Activated CD4-positive, alpha-beta memory T cell treated with anti-CD3 and anti-CD28 coated beads for 36 hours (primary cell): ENCODE results near the gene FAM9C. TPM values are rescaled to one million over a fixed set of nuclear protein-coding genes. Genes with fewer than 3 reads are reported as not detected.
"Not testable (repeated sequence)": the region's sequence is repeated elsewhere in the genome, so short reads cannot be mapped to it uniquely, and the experiment has no call there.

ENCODE experiments used
- CTCF ChIA-PET: fragments of 350-600 bp; sonication (Branson Sonifier 250); formaldehyde crosslinking; loops from one replicate; lab custom pipeline; 2021; ENCODE audit warnings: antibody characterized with exemption, inconsistent platforms; lab: Charles Lee
- POLR2A ChIA-PET: fragments of 350-600 bp; sonication (Branson Sonifier 250); formaldehyde crosslinking; loops from one replicate; lab custom pipeline; 2021; ENCODE audit warnings: antibody characterized with exemption; lab: Charles Lee
- DNase-seq: peaks from one replicate; pipeline ENCODE4 v3.0.0-alpha.2; 2020
- H3K27ac Mint-ChIP-seq: one replicate; pipeline ENCODE4 v1.8.0; 2021; ENCODE audit warnings: mixed read lengths
- H3K27me3 Mint-ChIP-seq: one replicate; pipeline ENCODE4 v1.8.0; 2021; ENCODE audit warnings: mixed read lengths
- H3K36me3 Mint-ChIP-seq: one replicate; pipeline ENCODE4 v1.8.0; 2021; ENCODE audit warnings: mixed read lengths
- H3K4me1 Mint-ChIP-seq: one replicate; pipeline ENCODE4 v1.8.0; 2021; ENCODE audit warnings: low read depth, mixed read lengths
- H3K4me3 Mint-ChIP-seq: one replicate; pipeline ENCODE4 v1.8.0; 2021; ENCODE audit warnings: mild to moderate bottlenecking, mixed read lengths
- H3K9me3 Mint-ChIP-seq: one replicate; pipeline ENCODE4 v1.8.0; 2021; ENCODE audit warnings: mixed read lengths
- intact Hi-C: fragments of 100-400 bp; cut with micrococcal nuclease; formaldehyde crosslinking; loops from one replicate; pipeline ENCODE4 v1.15.1; 2023
- total RNA-seq, 2 experiments: library from RNA; stranded (reverse); gene quantifications; one replicate each; pipeline ENCODE4 v1.2.3, GENCODE V29; 2021

Gene FAM9C
- total RNA-seq, 2 experiments from 2014 or later, result 0.05 TPM; not detected in 1

DNA sequence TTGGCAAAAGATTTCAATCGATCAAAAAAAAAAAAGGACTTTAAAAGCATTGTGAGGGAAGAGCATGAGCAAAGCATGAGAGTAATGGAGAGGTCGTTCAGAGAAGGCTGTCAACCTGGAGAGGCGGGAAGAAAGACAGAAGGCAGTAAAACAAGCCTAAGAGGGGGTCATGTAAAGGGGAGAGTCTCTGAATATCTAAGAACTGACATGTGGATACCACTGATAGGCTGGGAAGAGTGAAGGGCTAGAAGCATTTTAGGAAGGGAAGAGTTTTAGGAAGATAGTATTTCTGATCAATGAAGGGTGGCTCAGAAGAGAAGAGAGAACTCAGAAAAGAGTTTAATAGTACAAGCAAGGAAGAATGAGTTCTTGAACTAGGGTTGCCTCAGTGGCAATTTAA, 7.5 kb downstream of the FAM9C start:
- CTCF ChIA-PET, result no interaction called here
- Mint-ChIP-seq H3K27ac (no peak overlapping the region), H3K4me3 (no peak overlapping the region), H3K27me3 (no peaks in the 10 kb centered on the region), H3K4me1 (peaks cover 28% of the 10 kb centered on the region), H3K36me3 (no peaks in the 10 kb centered on the region), H3K9me3 (no peaks in the 10 kb centered on the region)
- intact Hi-C loops, result no loop called here
- POLR2A ChIA-PET, result no interaction called here
- DNase-seq, result no peak

DNA sequence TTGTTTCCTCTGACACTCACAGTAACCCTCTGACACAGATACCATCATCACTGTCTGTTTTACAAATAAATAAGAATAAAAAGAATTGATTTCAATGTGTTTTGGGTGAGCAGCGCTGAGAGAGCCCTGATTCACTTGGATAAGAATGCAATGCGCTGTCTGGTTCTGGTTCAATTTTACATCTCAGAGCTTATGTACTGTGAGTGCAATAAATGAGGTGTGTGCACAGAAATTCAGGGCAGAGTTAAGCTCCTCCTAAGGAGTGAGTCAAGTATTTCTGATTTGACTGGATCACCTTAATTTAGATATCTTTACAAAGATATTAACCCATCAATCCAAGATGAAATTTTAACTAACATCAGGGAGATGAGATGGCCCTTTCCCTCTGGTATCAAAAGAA, 11.2 kb downstream of the FAM9C start:
- DNase-seq, result no peak
- Mint-ChIP-seq H3K4me1 (peaks cover 53% of the 10 kb centered on the region), H3K36me3 (no peaks in the 10 kb centered on the region), H3K9me3 (no peaks in the 10 kb centered on the region), H3K27ac (no peak overlapping the region), H3K27me3 (no peaks in the 10 kb centered on the region), H3K4me3 (no peak overlapping the region)
- intact Hi-C loops, result no loop called here
- CTCF ChIA-PET, result no interaction called here
- POLR2A ChIA-PET, result no interaction called here

DNA sequence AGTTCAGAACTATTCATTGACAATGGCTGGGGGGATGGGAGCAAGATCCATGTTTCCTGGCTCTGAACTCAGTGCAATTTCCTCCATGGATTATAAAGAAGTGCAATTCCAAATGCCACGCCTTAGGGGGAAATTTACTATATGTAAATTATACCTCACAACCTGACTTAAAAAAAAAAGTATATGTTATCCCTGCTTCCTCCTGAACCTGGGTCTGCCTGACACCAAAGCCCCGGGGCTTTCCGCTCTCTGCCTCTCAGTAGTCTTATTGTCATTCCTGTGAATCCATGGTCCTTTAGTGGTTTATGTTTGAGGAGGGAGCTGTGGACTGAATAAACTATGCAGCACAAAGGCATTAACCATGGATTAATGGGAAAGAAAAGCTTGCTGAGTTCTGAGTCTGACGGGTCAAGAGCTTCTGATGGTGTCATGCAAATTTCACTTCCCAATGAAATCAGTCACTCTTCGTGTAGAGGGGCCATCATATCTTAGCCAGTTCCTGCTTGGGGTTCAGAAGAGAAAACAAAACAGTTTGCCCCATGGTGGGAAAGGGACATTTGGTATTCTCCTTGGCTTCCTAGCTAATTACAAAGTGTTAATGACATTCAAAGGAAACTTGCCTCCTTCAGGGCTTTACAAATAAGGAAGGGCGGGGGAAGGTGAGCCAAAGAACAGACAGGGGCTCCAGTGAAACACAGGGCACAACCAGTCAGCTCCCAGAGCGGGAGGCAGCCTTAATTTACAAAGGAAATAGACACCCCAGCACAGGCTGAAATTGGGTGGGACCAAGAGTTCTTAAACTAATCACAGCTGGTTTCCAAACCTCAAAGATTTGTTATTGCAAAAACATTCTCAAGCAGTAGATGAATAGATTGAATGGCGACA, 14.3 kb downstream of the FAM9C start:
- Mint-ChIP-seq H3K27ac (peak overlapping the region; percentile 81), H3K4me3 (peak overlapping the region; percentile 41), H3K4me1 (peaks cover 73% of the 10 kb centered on the region), H3K9me3 (no peaks in the 10 kb centered on the region), H3K27me3 (no peaks in the 10 kb centered on the region), H3K36me3 (no peaks in the 10 kb centered on the region)
- intact Hi-C loops, result loop anchor here (2.0 kb wide), 1 partner anchor 21 kb away; no protein-coding TSS in a partner anchor
- ChIA-PET CTCF (interaction anchor here (0.6 to 1.3 kb wide), 2 partner anchors 20 to 63 kb away, joined by 3 read pairs; no protein-coding TSS in a partner anchor), POLR2A (interaction anchor here (0.8 kb wide), 1 partner anchor 47 kb away, joined by 3 read pairs; no protein-coding TSS in a partner anchor)
- DNase-seq, result no peak

DNA sequence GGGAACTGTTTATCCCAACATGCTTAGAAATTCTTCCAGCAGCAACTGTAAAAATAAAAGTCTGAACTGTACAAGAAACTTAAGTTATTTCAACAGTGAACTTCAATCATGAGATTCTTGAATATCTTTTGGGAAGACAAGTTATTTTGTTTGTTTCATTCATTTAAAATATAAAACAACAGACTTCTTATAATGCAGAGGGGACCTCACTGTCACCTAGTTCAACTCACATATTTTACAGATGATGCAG, 14.9 kb downstream of the FAM9C start:
- Mint-ChIP-seq H3K9me3 (no peaks in the 10 kb centered on the region), H3K4me3 (no peak overlapping the region), H3K36me3 (no peaks in the 10 kb centered on the region), H3K27ac (peak overlapping the region; percentile 81), H3K27me3 (no peaks in the 10 kb centered on the region), H3K4me1 (peaks cover 77% of the 10 kb centered on the region)
- no peak for DNase-seq
- ChIA-PET CTCF (interaction anchor here (0.6 to 1.3 kb wide), 2 partner anchors 20 to 62 kb away, joined by 3 read pairs; no protein-coding TSS in a partner anchor), POLR2A (interaction anchor here (0.8 kb wide), 1 partner anchor 47 kb away, joined by 3 read pairs; no protein-coding TSS in a partner anchor)
- intact Hi-C loops, result loop anchor here (2.0 kb wide), 1 partner anchor 21 kb away; no protein-coding TSS in a partner anchor

DNA sequence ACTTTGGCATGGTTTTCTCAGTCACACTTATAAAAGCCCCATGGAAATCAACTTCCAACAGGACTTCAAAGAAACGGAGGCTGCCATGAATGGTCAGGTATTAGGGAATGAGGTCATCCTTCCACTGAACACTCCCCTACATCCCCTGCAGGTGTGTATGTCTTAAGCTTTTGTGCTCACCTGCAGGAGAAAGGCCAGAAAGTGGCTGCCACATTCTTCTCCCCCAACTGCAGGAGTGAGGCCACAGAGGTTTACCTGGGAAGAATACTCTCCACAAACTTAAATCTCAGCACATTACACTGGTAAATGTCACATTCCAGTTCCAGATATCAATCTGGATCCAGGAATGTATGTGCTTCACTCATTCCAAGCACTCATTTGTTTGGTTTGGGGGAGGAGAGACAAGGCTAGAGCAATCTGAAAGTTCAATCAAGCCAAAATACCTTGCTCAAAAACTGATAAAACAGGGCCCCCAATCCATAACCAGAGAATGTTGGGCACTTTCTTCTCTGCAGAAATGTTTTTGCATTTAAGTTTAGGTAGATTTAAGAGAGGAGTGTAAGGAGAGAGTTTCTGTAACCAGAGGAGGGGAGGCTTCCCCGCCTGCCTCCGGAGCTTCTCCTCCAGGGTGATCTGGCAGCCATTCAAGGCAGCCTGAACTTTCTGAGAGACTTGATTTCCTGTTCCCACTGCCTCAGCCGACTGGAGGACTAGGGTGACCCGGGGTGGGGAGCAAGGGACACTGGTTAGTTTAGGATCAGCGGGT, 15.4 kb downstream of the FAM9C start:
- Mint-ChIP-seq H3K4me1 (peaks cover 80% of the 10 kb centered on the region), H3K27ac (peak overlapping the region; percentile 81), H3K27me3 (no peaks in the 10 kb centered on the region), H3K4me3 (no peak overlapping the region), H3K9me3 (no peaks in the 10 kb centered on the region), H3K36me3 (no peaks in the 10 kb centered on the region)
- intact Hi-C loops, result loop anchor here (2.0 kb wide), 1 partner anchor 22 kb away; no protein-coding TSS in a partner anchor
- POLR2A ChIA-PET, result interaction anchor here (1.0 kb wide), 1 partner anchor 22 kb away, joined by 3 read pairs; no protein-coding TSS in a partner anchor
- DNase-seq, result peak; percentile 22
- CTCF ChIA-PET, result no interaction called here

DNA sequence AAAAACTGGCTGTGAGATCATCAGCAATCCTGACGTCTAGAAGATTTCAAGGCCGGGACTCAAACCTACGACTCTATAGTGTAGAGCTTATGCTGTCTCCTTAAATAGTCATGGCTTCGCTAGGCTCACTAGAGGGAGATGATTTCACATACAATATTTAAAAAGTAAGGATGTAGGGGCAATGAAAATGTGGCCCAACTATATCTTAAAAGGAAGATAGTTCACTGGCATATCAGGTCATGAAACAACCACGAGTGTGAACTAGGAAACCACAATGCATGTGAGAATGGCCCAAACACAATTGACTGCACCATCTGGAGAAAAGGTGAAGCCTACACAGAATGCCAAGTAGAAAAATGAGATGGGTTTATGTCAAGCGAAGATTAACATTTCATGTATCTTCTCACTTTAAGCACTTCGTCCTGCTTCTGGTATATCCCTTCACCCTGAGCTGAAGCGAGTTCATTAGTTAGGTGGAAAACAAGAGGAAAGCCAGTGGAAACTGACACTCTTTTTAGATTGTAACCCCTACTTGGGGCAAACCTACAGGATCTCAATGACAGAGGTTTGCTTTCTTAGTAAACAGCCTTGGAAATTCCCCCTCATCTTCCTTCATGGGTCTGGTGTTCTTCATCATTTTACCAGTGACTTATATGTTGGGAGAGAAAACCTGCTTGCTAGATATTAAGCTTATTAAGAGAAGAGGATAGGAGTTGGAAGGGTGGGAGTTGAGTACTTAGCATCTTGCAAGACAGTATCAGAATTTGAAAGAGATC, 17.4 kb downstream of the FAM9C start:
- intact Hi-C loops, result loop anchor here (1.0 to 2.0 kb wide), 3 partner anchors 49 to 76 kb away; no protein-coding TSS in a partner anchor
- Mint-ChIP-seq H3K4me1 (peaks cover 82% of the 10 kb centered on the region), H3K36me3 (no peaks in the 10 kb centered on the region), H3K27ac (peak overlapping the region; percentile 87), H3K4me3 (peak overlapping the region; percentile 23), H3K27me3 (no peaks in the 10 kb centered on the region), H3K9me3 (no peaks in the 10 kb centered on the region)
- DNase-seq, result no peak
- ChIA-PET CTCF (interaction anchor here (1.3 kb wide), 1 partner anchor 25 kb away, joined by 4 read pairs; no protein-coding TSS in a partner anchor), POLR2A (no interaction called here)

DNA sequence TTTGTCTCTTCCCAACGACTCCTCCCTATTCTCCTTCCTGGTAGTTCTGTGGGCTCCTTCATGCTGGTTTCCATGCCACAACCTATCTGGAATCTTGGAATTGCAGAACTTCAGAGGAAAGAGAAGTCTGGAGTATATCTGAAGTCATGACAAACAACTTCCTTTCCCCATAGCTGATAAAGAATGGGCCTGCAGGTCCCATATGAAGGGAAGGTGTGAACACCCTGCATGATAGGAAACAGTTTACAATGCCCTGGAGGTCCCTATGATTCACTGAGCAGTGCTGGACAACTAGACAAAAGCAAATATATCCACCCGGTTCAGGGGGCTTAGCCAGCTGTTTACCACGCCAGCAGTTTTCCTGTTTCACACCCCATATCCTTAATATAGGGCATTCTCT, 19.4 kb downstream of the FAM9C start:
- POLR2A ChIA-PET, result interaction anchor here (1.7 kb wide), 1 partner anchor 26 kb away, joined by 6 read pairs; no protein-coding TSS in a partner anchor
- Mint-ChIP-seq H3K4me3 (no peak overlapping the region), H3K36me3 (no peaks in the 10 kb centered on the region), H3K9me3 (no peaks in the 10 kb centered on the region), H3K27ac (peak overlapping the region; percentile 87), H3K27me3 (no peaks in the 10 kb centered on the region), H3K4me1 (peaks cover 70% of the 10 kb centered on the region)
- CTCF ChIA-PET, result no interaction called here
- no peak for DNase-seq
- intact Hi-C loops, result loop anchor here (1.0 kb wide), 1 partner anchor 11 kb away; no protein-coding TSS in a partner anchor

DNA sequence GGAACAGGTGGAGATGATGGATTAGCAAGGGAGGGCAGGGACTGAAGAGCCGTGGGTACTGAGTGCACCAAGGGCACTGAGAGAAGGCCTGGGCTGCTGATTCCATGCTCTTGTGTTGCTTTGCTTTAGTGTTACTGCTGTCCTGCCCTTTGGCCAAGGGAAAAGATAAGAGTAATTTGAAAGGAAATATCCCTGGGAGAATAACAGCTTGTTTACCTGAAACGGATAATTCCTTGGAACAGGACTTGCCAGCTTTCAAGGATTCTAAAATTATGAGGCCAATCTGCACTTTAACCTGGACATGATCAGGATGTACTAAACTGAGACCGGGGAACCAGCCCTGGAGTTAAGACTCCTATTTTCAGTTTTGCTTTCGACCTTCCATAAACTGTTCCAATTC, 20.4 kb downstream of the FAM9C start:
- ChIA-PET POLR2A (no interaction called here), CTCF (no interaction called here)
- no peak overlapping the region for H3K4me3 Mint-ChIP-seq
- peaks cover 62% of the 10 kb centered on the region for H3K4me1 Mint-ChIP-seq
- no peaks in the 10 kb centered on the region for H3K27me3 Mint-ChIP-seq
- DNase-seq, result no peak
- H3K9me3 Mint-ChIP-seq, result no peaks in the 10 kb centered on the region
- H3K27ac Mint-ChIP-seq, result no peak overlapping the region
- intact Hi-C loops, result no loop called here
- H3K36me3 Mint-ChIP-seq, result no peaks in the 10 kb centered on the region

DNA sequence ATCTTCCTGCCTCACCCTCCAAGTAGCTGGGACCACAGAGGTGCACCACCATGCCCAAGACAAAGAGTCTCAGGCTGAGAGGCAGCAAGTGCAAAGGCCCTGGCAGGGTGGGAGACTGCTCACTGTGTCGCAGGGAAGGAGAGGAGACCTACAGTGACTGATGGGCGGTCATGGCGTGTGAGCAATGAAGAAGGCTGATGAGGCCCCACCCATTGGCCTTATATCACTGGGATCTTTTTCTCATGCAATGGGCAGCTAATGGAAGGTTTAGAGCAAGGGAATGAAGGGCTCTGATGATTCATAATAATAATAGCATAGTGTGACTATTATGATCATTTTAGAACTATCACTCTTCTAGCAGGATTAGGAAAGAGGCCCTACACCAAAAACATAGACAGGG, 20.9 kb downstream of the FAM9C start:
- peak overlapping the region; percentile 64 for H3K27ac Mint-ChIP-seq
- intact Hi-C loops, result no loop called here
- no peaks in the 10 kb centered on the region for H3K36me3 Mint-ChIP-seq
- H3K4me3 Mint-ChIP-seq, result no peak overlapping the region
- H3K4me1 Mint-ChIP-seq, result peaks cover 58% of the 10 kb centered on the region
- DNase-seq, result no peak
- H3K27me3 Mint-ChIP-seq, result no peaks in the 10 kb centered on the region
- no peaks in the 10 kb centered on the region for H3K9me3 Mint-ChIP-seq
- ChIA-PET POLR2A (no interaction called here), CTCF (no interaction called here)

DNA sequence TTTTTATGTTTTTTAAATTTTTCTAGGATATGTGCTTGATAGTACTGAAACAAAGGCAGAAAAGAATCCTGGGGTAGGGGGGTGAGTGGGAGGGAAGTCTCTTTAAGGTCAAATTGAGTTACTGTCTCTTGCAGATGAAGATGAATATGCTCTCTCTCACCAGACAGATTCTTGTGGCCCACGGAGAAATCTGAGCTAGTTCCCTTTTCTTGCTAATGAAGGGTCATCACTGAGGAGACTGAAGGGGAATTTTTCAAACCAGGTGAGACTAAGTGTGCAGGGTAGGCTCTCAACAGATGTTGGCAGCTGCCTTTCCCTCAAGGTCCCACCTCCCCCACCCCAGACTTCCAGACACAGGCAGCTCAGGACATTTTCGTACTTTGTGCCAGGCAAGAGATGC, 21.5 kb downstream of the FAM9C start:
- H3K27me3 Mint-ChIP-seq, result no peaks in the 10 kb centered on the region
- H3K36me3 Mint-ChIP-seq, result no peaks in the 10 kb centered on the region
- peaks cover 51% of the 10 kb centered on the region for H3K4me1 Mint-ChIP-seq
- no peaks in the 10 kb centered on the region for H3K9me3 Mint-ChIP-seq
- intact Hi-C loops, result no loop called here
- ChIA-PET CTCF (no interaction called here), POLR2A (interaction anchor here (0.7 kb wide), 1 partner anchor 17 kb away, joined by 3 read pairs; no protein-coding TSS in a partner anchor)
- no peak overlapping the region for H3K4me3 Mint-ChIP-seq
- H3K27ac Mint-ChIP-seq, result peak overlapping the region; percentile 63
- no peak for DNase-seq

DNA sequence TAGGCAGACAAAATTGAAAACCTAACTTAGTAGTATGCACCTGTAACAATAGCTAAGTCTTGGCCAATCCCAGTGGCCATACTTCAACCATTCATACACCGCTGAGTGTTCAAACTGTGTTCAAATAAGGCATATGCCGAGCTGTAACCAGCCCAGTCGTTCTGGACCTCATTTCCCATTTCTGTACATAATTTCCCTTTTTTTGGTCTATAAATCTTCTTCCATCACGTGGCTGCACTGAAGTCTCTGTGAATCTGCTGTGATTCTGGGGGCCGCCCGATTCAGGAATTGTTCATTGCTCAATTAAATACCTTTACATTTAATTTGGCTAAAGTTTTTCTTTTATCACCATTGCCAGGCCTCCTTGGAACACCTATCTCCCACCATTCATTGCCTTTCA, 27.7 kb downstream of the FAM9C start:
- DNase-seq, H3K27me3 Mint-ChIP-seq, intact Hi-C loops, H3K27ac Mint-ChIP-seq, CTCF ChIA-PET, H3K4me3 Mint-ChIP-seq, POLR2A ChIA-PET, H3K9me3 Mint-ChIP-seq, H3K36me3 Mint-ChIP-seq: not testable (repeated sequence)
- H3K4me1 Mint-ChIP-seq, result peaks cover 53% of the 10 kb centered on the region
